Measurements from ENCODE around the gene STAB1.

STAB1 gene

GRCh38 chr3:52493232-52494017 is 1.7 kb upstream of the STAB1 start:
- no peak overlapping the region for H3K4me3 ChIP-seq (ENCODE audit: low read depth, low read length)
- TF ChIP-seq CTCF (IDR thresholded peaks at IDR 0.05; ENCODE audit: insufficient read depth, low read depth, low read length, missing control alignments): no peak
- no peak for DNase-seq (ENCODE audit: low read depth)

GRCh38 chr3:52494445-52494844 is 693 bp upstream of the STAB1 start:
- H3K4me3 ChIP-seq (ENCODE audit: low read depth, low read length): no peak overlapping the region
- no peak for DNase-seq (ENCODE audit: low read depth)
- no peak for TF ChIP-seq CTCF (IDR thresholded peaks at IDR 0.05; ENCODE audit: insufficient read depth, low read depth, low read length, missing control alignments)

GRCh38 chr3:52495777-52496602 is 852 bp downstream of the STAB1 start:
- TF ChIP-seq CTCF (IDR thresholded peaks at IDR 0.05; ENCODE audit: insufficient read depth, low read depth, low read length, missing control alignments): no peak
- no peak for DNase-seq (ENCODE audit: low read depth)

GRCh38 chr3:52498137-52499054 is 3.3 kb downstream of the STAB1 start:
- no peak overlapping the region for H3K4me3 ChIP-seq (ENCODE audit: low read depth, low read length)
- no peak for TF ChIP-seq CTCF (IDR thresholded peaks at IDR 0.05; ENCODE audit: insufficient read depth, low read depth, low read length, missing control alignments)
- DNase-seq (ENCODE audit: low read depth): no peak

More at GRCh38 chr3:52495777-52496602, 852 bp downstream of the STAB1 start:
- H3K4me3 ChIP-seq (ENCODE audit: low read depth, low read length): no peak overlapping the region

- H3K4me3 ChIP-seq (ENCODE audit: low read depth, low read length): no peak overlapping the region
These were observed 5.9 kb downstream of the STAB1 start for GRCh38 chr3:52501046-52501445.

More at GRCh38 chr3:52501046-52501445, 5.9 kb downstream of the STAB1 start:
- TF ChIP-seq CTCF (IDR thresholded peaks at IDR 0.05; ENCODE audit: insufficient read depth, low read depth, low read length, missing control alignments): no peak
- no peak for DNase-seq (ENCODE audit: low read depth)
